ENCODE data around the gene OR2H1.

DNA sequence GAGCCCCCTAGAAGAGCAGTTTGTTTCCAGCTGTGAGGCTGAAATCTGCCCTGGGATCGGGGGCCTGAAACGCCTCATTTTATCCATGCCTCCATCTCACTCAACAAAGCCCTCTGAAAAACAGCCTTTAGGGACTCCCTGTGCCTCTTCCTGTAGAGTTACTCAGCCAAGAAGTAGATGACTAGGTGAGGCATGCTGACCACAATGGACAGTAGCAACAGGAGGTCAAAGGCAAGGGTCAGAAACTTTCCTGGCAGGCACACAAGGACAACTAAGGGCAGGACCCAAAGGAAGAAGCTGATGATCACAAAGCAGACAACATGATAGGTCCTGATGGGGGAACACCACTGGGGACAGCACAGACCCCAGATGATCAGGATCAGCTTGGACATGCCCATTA, 18.0 kb downstream of the OR2H1 start:
- TF ChIP-seq POLR2A (IDR thresholded peaks at IDR 0.05) (no peak), CTCF (IDR thresholded peaks at IDR 0.05) (no peak)

All from adrenal gland (tissue), 5 donors.